PC-9 (cell line): ENCODE measurements around the gene TRIM3. TPM values are rescaled to one million over a fixed set of nuclear protein-coding genes. Genes with fewer than 3 reads are reported as not detected.

Experiments used
- BruUV-seq: library from RNA; stranded (reverse); fragments of 400-500 nt; replicated peaks from 2 replicates; lab custom pipeline; 2021; lab: Mats Ljungman, UMichigan
- CTCF ChIA-PET: fragments of 300-600 bp; sonication (Branson Sonifier 250); formaldehyde crosslinking; loops from one replicate; lab custom pipeline; 2022; ENCODE audit warnings: antibody characterized with exemption; lab: Charles Lee
- POLR2A ChIA-PET: fragments of 300-600 bp; sonication (Branson Sonifier 250); formaldehyde crosslinking; loops from one replicate; lab custom pipeline; 2022; ENCODE audit warnings: antibody characterized with exemption; ENCODE audit not compliant: unreplicated experiment; lab: Charles Lee
- DNase-seq, 2 experiments: peaks; one replicate each; pipeline versions ENCODE4 v3.0.0 to v3.0.0-alpha.2; 2015 to 2022; ENCODE audit warnings: mixed read lengths in 1 of 2
- H2AFZ ChIP-seq: fragments of 200-600 bp; sonication (generic); 2 replicates; pipeline ENCODE4 v1.8.1; 2017; ENCODE audit warnings: antibody characterized with exemption
- H3F3A ChIP-seq: fragments of 200-600 bp; sonication (generic); 2 replicates; pipeline ENCODE4 v1.8.1; 2017; ENCODE audit warnings: antibody characterized with exemption, mild to moderate bottlenecking, low read depth; ENCODE audit not compliant: insufficient read depth
- H3K27ac ChIP-seq: fragments of 200-600 bp; sonication (generic); 2 replicates; pipeline ENCODE4 v1.6.1; 2016; ENCODE audit warnings: mixed run types
- H3K27me3 ChIP-seq: fragments of 200-600 bp; sonication (generic); 2 replicates; pipeline ENCODE4 v1.6.1; 2016; ENCODE audit warnings: low read depth, mixed run types; ENCODE audit not compliant: insufficient read depth
- H3K36me3 ChIP-seq: fragments of 200-600 bp; sonication (generic); 2 replicates; pipeline ENCODE4 v1.6.1; 2016; ENCODE audit warnings: low read depth, mixed run types
- H3K4me1 ChIP-seq: fragments of 200-600 bp; sonication (generic); replicated peaks from 2 replicates; pipeline ENCODE4 v1.6.1; 2016; ENCODE audit warnings: mixed run types; ENCODE audit not compliant: insufficient read depth
- H3K4me2 ChIP-seq: fragments of 200-600 bp; sonication (generic); 2 replicates; pipeline ENCODE4 v1.6.1; 2017; ENCODE audit warnings: mixed run types
- H3K4me3 ChIP-seq: fragments of 200-600 bp; sonication (generic); 2 replicates; pipeline ENCODE4 v1.6.1; 2016; ENCODE audit warnings: mixed run types
- H3K79me2 ChIP-seq: fragments of 200-600 bp; sonication (generic); 2 replicates; pipeline ENCODE4 v1.6.1; 2017; ENCODE audit warnings: low read depth, mixed run types
- H3K9me2 ChIP-seq: fragments of 200-600 bp; sonication (generic); 2 replicates; pipeline ENCODE4 v1.8.1; 2017; ENCODE audit warnings: mild to moderate bottlenecking; ENCODE audit not compliant: insufficient read depth
- H3K9me3 ChIP-seq: fragments of 200-600 bp; sonication (generic); 2 replicates; pipeline ENCODE4 v1.8.1; 2016; ENCODE audit warnings: low read depth; ENCODE audit not compliant: insufficient read depth
- H4K20me1 ChIP-seq: fragments of 200-600 bp; sonication (generic); 2 replicates; pipeline ENCODE4 v1.8.1; 2017; ENCODE audit not compliant: insufficient read depth
- CTCF ChIP-seq: fragments of 200-600 bp; sonication (generic); conservative IDR thresholded peaks from 2 replicates; pipeline ENCODE4 v1.6.1; 2017; ENCODE audit warnings: mixed run types, antibody characterized with exemption, mild to moderate bottlenecking, moderate library complexity
- EZH2 ChIP-seq: fragments of 200-600 bp; sonication (generic); IDR thresholded peaks from 2 replicates; pipeline ENCODE4 v1.8.0; 2017; ENCODE audit warnings: antibody characterized with exemption, low read depth
- intact Hi-C: fragments of 100-400 bp; cut with micrococcal nuclease; formaldehyde crosslinking; loops from one replicate; pipeline ENCODE4 v1.10.0; 2022; ENCODE audit not compliant: unreplicated experiment
- total RNA-seq: library from RNA; stranded (reverse); gene quantifications from 2 replicates; pipeline ENCODE4 v1.2.3, GENCODE V29; 2021

The TRIM3 gene
- total RNA-seq, 1 experiment from 2014 or later: 9.0 TPM

GRCh38 chr11:6440906-6441358 lies 32.8 kb downstream of the TRIM3 start, which contains the start of gene HPX:
HPX (minus strand) TSS chr11:6440987; CDS start chr11:6440963, 24 bp downstream.
- no peak for DNase-seq
- ChIA-PET CTCF (no interaction called here), POLR2A (no interaction called here)
- Histone ChIP-seq H3K9me3 (no peaks in the 10 kb centered on the region), H4K20me1 (no peaks in the 10 kb centered on the region), H3K4me3 (no peak within 1 kb of the TSS), H3K36me3 (no peaks in the 10 kb centered on the region), H3K27ac (no peak within 1 kb of the TSS), H2AFZ (no peak within 1 kb of the TSS), H3K4me2 (no peak within 1 kb of the TSS), H3K9me2 (no peaks in the 10 kb centered on the region), H3F3A (no peaks in the 10 kb centered on the region), H3K79me2 (no peaks in the 10 kb centered on the region), H3K4me1 (no peaks in the 10 kb centered on the region), H3K27me3 (no peaks in the 10 kb centered on the region)
- no peak for TF ChIP-seq EZH2
- no peak for TF ChIP-seq CTCF
- no TSS peak for BruUV-seq
- intact Hi-C loops: no loop called here

GRCh38 chr11:6438979-6439571 lies 34.7 kb downstream of the TRIM3 start:
- TF ChIP-seq CTCF (peak; percentile 54; the same call in 1 of the 2 replicates), EZH2 (no peak)
- Histone ChIP-seq H3F3A (no peaks in the 10 kb centered on the region), H3K4me2 (no peak overlapping the region), H3K9me2 (no peaks in the 10 kb centered on the region), H2AFZ (no peak overlapping the region), H3K9me3 (no peaks in the 10 kb centered on the region), H3K27me3 (no peaks in the 10 kb centered on the region), H3K27ac (no peak overlapping the region), H3K4me3 (no peak overlapping the region), H3K36me3 (no peaks in the 10 kb centered on the region), H4K20me1 (no peaks in the 10 kb centered on the region), H3K79me2 (no peaks in the 10 kb centered on the region), H3K4me1 (no peaks in the 10 kb centered on the region)
- intact Hi-C loops: no loop called here
- ChIA-PET POLR2A (no interaction called here), CTCF (interaction anchor here (0.6 kb wide), 1 partner anchor 60 kb away, joined by 4 read pairs; no protein-coding TSS in a partner anchor)
- DNase-seq: peak in 1 of 2 experiments; percentile 25
- BruUV-seq: no TSS peak

GRCh38 chr11:6437993-6438392 lies 35.7 kb downstream of the TRIM3 start:
- intact Hi-C loops: no loop called here
- BruUV-seq: no TSS peak
- H2AFZ ChIP-seq: no peak overlapping the region

More at GRCh38 chr11:6437993-6438392, 35.7 kb downstream of the TRIM3 start:
- H3K4me2 ChIP-seq: no peak overlapping the region
- no peaks in the 10 kb centered on the region for H3K9me3 ChIP-seq
- H3K36me3 ChIP-seq: no peaks in the 10 kb centered on the region
- H3K27ac ChIP-seq: no peak overlapping the region
- H3K79me2 ChIP-seq: no peaks in the 10 kb centered on the region
- no peaks in the 10 kb centered on the region for H3K27me3 ChIP-seq
- H4K20me1 ChIP-seq: no peaks in the 10 kb centered on the region
- ChIA-PET POLR2A (no interaction called here), CTCF (no interaction called here)
- no peaks in the 10 kb centered on the region for H3F3A ChIP-seq
- no peak for TF ChIP-seq EZH2
- H3K4me3 ChIP-seq: no peak overlapping the region
- no peaks in the 10 kb centered on the region for H3K4me1 ChIP-seq
- no peaks in the 10 kb centered on the region for H3K9me2 ChIP-seq
- DNase-seq: no peak
